Mammary epithelial cell (primary cell): ENCODE results near the gene RNU6-9.

Source experiments
- CTCF ChIP-seq, 2 donors: IDR thresholded peaks in 1 of 2; conservative IDR thresholded peaks in 1 of 2; 2 replicates each; pipeline ENCODE4 v1.5.1; 2011 to 2012; ENCODE audit warnings: inconsistent platforms in 2 of 2, low read length in 2 of 2, mild to moderate bottlenecking in 2 of 2, control low read depth in 1 of 2, low read depth in 1 of 2; ENCODE audit not compliant: insufficient read depth in 1 of 2; ENCODE audit errors: extremely low read depth in 1 of 2
- EZH2 ChIP-seq: IDR thresholded peaks from 2 replicates; pipeline ENCODE4 v1.6.1; 2012; ENCODE audit warnings: low read length, inconsistent platforms, borderline replicate concordance

GRCh38 chr19:855566-856120 is 37.6 kb upstream of the RNU6-9 start:
- TF ChIP-seq CTCF (conservative IDR thresholded peaks at IDR 0.05 in 1 of 2, IDR thresholded peaks at IDR 0.05 in 1 of 2; ENCODE audit: extremely low read depth in 1 of 2, insufficient read depth in 1 of 2, low read depth in 1 of 2, low read length in 2 of 2) (no peak), EZH2 (no peak)
